GM03348 (cell line): ENCODE measurements around the gene CADM2.

Experiments
- DNase-seq: peaks from one replicate; pipeline ENCODE4 v3.0.0; 2012; ENCODE audit warnings: low spot score

CADM2 gene

GRCh38 chr3:84984429-84984828 is 25.6 kb downstream of the CADM2 start:
- DNase-seq: no peak

GRCh38 chr3:84985795-84986194 is 27.0 kb downstream of the CADM2 start:
- no peak for DNase-seq

- no peak for DNase-seq
These were observed 29.1 kb downstream of the CADM2 start for GRCh38 chr3:84987706-84988504.

DNA sequence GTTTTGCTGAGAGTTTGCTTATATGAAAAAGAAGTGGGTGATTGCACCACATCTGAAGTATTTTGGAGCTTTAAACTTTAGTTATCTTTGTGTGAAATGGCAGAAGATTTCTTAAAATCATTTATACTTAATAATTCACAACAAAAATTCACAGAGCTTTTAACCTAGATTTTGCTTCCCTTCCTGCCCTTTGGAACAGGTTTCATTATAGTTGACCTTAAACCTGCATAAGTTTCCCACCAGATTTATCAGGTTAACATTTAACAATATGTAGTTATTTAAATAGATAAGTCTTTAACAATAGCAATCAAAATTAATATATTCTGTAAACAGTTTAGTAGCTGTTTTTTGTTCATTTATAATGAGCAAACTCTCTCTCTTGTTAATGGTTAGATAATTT is 30.3 kb downstream of the CADM2 start:
- no peak for DNase-seq

GRCh38 chr3:84991422-84991900 is 32.7 kb downstream of the CADM2 start:
- no peak for DNase-seq

DNA sequence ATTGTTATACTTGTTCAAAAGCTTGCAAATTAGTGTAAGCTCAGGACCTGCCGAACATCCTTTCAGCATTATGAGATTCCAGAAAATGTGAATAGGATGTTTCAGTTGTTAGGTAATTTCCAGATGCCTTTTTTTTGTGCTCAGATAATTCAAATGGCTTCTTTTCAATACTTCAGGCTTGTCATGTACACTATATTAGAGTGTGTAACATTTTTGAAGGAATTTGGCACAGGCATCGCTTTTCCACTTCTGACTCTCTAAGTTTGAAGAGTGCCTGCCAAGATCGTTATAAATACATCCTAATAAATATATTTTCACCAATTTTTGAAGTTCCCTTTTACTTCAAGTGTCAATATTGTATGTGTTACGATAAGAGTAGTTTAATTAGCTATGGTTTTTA is 35.2 kb downstream of the CADM2 start:
- no peak for DNase-seq

GRCh38 chr3:84998545-84998944 is 39.8 kb downstream of the CADM2 start:
- DNase-seq: no peak

- DNase-seq: no peak
These were observed 44.7 kb downstream of the CADM2 start for GRCh38 chr3:85003479-85003878.

- no peak for DNase-seq
These were observed 45.4 kb downstream of the CADM2 start for GRCh38 chr3:85004147-85004546.

GRCh38 chr3:85005946-85006345 is 47.2 kb downstream of the CADM2 start:
- DNase-seq: no peak

- DNase-seq: no peak
These were observed 48.7 kb downstream of the CADM2 start for GRCh38 chr3:85007195-85008094.

- no peak for DNase-seq
These were observed 62.0 kb downstream of the CADM2 start for GRCh38 chr3:85020828-85021227.

DNA sequence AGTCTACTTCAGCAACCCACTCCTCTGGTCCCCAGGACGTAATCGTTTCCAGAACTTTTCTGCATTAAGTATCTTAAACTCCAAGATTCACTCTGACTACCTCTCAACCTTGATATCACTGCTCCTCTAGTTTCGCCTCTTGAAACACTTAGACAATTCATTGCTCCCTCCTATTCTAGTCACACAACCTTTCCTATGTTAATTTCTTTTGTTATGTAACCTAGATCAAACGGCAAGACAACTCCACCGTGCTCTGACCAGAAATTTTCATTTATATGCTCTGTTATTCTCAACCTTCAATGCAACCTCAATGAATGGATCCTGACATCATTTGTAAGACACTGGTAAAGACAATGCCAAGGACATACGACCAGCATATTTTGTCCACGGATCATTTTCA is 71.3 kb downstream of the CADM2 start:
- DNase-seq: no peak

DNA sequence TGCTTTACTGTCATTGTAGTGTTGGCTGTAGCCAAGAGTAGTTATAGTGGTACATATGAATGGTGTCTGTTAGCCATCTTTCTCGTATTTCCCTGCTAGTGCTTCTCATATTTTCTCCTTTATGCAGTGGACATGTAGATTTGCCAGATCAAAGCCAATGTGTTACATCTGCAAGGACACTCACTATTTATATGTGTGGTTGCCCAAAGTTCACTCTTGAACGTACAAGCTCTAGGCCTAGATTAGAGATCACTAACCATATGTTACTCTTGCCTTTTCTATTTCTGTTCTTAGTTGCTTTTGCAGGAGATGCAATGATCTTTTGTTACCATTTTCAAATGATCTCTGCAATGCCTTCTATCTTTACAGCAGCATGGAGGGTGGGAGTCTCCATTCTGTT is 78.4 kb downstream of the CADM2 start:
- DNase-seq: no peak

- DNase-seq: no peak
These were observed 82.2 kb downstream of the CADM2 start for GRCh38 chr3:85041001-85041400.

DNA sequence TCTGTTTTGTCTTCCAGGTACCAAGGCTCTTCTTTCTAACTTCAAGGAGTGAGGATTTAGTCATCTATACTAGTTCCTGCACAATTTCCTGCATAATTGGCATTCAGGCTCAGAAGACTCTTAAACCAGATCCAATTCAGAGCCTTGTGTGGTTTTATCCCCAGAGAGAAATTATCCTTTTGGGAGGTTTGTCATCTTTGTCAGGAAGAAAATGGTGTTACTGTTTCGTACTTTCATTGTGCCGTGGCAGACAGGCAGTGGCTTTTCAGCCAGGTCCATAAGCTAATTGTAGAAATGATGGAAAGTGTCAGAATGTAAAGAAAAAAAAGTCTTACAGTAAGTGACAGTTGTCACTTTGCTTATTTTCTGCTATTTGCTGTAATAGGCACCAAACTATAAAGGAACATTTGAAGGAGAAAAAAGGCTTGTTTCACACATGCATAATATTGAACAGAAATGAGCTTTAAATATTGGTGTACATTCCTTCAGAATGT is 82.8 kb downstream of the CADM2 start:
- DNase-seq: no peak

DNA sequence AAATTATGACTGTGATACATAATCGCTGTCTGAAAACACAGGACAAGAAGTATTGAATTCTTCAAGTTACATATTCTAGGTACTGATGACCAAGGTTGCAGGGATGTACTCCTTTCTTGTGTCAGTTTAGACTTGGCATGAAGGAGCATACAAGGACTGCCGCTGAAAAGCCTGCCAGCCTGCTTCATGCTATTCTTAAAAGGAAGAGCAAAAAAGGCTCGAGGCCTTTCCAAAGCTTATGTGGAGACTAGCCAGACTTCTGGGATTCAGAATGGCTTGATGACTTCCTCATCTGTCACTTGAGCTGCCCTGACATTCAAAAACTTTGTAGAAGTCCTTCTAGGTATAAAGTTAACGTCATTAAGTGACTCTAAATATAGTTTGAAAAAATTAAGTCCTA is 92.0 kb downstream of the CADM2 start:
- no peak for DNase-seq

GRCh38 chr3:85051786-85052185 is 93.0 kb downstream of the CADM2 start:
- DNase-seq: no peak

GRCh38 chr3:85053626-85054025 is 94.8 kb downstream of the CADM2 start:
- DNase-seq: no peak

DNA sequence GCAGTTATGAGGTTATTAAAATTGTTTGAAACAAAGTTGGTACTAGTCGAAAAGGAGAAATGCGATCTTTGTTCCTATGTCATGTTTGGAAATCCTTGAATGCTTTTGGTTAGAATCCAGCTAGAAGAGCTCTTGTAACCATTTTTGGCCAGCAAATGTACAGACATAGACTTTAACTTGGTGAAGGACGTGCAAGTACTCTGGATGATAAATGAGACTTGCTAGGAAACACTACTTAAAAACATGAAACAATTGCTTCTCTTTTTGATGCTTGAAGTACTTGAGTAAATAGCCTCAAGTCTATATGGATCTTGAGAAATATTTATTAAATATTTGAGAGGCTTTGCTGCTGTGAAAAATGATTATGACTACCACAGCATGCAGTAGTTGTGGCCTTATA is 95.8 kb downstream of the CADM2 start:
- DNase-seq: no peak

DNA sequence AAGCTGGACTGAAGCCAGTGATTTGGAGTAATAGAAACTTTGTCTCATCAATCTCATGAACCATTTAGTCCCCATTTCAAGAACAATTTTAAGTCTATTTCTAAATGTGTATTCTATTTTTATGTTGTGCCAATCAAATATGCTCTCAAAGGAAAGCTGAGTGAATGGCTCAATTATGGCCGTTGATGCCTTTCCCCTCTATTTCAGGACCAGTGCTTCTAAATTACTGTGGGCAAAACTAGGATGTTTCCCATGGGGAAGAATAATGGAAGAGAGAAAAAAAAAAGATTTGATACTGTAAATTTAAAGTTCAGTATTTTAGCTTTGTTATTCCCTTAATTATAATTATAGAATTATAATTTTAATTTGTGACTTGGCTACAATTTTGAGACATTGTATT is 110.1 kb downstream of the CADM2 start:
- no peak for DNase-seq

DNA sequence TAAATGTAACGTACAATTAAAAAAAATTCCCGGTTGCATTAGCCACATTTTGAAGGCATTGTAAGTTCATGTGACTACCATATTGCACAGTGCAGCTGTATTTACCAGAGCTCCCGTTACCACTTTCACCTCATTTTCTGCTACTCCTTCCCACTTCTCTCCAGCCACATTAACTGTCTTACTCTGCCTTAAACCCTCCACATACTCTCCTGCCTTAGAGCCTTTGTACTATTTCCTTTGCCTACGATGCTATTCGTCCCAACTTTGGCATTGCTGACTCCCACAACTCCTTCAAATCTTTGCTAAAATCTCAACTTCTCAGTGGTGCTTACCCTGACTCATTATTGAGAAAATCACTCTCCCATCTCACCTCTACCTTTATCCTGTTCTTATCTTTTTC is 115.2 kb downstream of the CADM2 start:
- no peak for DNase-seq

GRCh38 chr3:85075663-85076062 is 116.9 kb downstream of the CADM2 start:
- no peak for DNase-seq
